Right cardiac atrium (tissue), 5 donors: Measurements from ENCODE around the gene MSH6. TPM values are rescaled to one million over a fixed set of nuclear protein-coding genes. Genes with fewer than 3 reads are reported as not detected.
"Not testable (repeated sequence)": the region's sequence is repeated elsewhere in the genome, so short reads cannot be mapped to it uniquely, and the experiment has no call there.

Source experiments
- ATAC-seq, 2 donors: fragments of 200-7000 bp; cut with Tn5 transposase; one replicate each; pipeline versions ENCODE4 v1.8.0 to v1.9.1; 2020; ENCODE audit warnings: moderate library complexity in 2 of 2, mild to moderate bottlenecking in 1 of 2
- DNase-seq, 3 donors: peaks; one replicate each; pipeline ENCODE4 v3.0.0-alpha.2; 2020
- H3K27ac ChIP-seq: one replicate; pipeline ENCODE4 v1.5.1; 2013; ENCODE audit warnings: mild to moderate bottlenecking, low read length, control low read depth, moderate library complexity
- H3K27me3 ChIP-seq: one replicate; pipeline ENCODE4 v1.6.1; 2013; ENCODE audit not compliant: control insufficient read depth, insufficient read depth
- H3K4me1 ChIP-seq: one replicate; pipeline ENCODE4 v1.6.1; 2013; ENCODE audit warnings: low read length; ENCODE audit not compliant: control insufficient read depth, insufficient read depth
- H3K4me3 ChIP-seq: one replicate; pipeline ENCODE4 v1.5.1; 2013; ENCODE audit warnings: low read length, control low read depth
- H3K9me3 ChIP-seq: one replicate; pipeline ENCODE4 v1.6.1; 2013; ENCODE audit warnings: low read length; ENCODE audit not compliant: control insufficient read depth
- WGBS: extraction: QIAGEN DNeasy Blood & Tissue Kit; methylation state at CpG from one replicate; pipeline ENCODE4 v1.1.7; 2013; 5-methylcytosine and 5-hydroxymethylcytosine counted together
- intact Hi-C, 4 donors: fragments of 100-400 bp; cut with DNase I; formaldehyde crosslinking; loops; one replicate each; pipeline versions ENCODE4 v1.11.0 to v1.14.0; 2022 to 2023
- polyA plus RNA-seq: library from polyadenylated mRNA; stranded (reverse); fragments of 200-250 nt; gene quantifications from one replicate; pipeline ENCODE4 v1.2.3, GENCODE V29; 2013
- total RNA-seq, 4 donors: library from RNA; stranded (reverse); fragmentation: NEBNext Ultra II Directional; extraction: Animal tissue kit (Norgen Biotek cat#: 25700); gene quantifications; one replicate each; pipeline ENCODE4 v1.2.1, GENCODE V29; 2021
- donor health status: healthy with polysubstance abuse.
- donor health status: DM: no; HTN: yes; CAD: no.
- donor health status: DM: no; HTN: no; CAD: no.
- donor health status: DM: no; HTN: yes; CAD: no; lungs with severe emphysema.
- donor health status: DM: yes; HTN: yes; CAD: no.

MSH6 gene
- total and polyA plus RNA-seq, 5 donors, result 6.5 to 26.1 (median 24.4) TPM

DNA sequence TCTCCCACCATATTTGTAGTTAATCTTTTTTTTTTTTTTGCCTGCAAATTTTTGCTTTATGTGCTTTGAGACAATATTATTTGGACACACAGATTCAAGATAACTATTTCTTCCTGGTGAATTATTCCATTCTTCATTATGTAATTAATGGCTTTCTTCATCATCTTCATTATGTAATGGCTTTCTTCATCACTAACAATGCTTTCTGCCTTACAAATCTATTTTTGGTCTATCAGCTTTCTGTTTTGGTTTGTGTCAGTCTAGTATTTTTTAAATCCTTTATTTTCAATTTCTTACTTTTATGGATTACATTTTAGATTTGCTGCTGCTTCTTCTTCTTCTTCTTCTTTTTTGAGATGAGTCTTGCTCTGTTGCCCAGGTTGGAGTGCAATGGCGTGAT is 60.5 kb downstream of the MSH6 start:
- intact Hi-C loops, result no loop called here
- ATAC-seq (no peak), DNase-seq (no peak)
- WGBS, result 98% methylated on average over 1 of the region's 1 CpG
- H3K27ac ChIP-seq, result no peak overlapping the region
- H3K9me3 ChIP-seq, result no peaks in the 10 kb centered on the region
- no peak overlapping the region for H3K4me3 ChIP-seq
- peaks cover 8% of the 10 kb centered on the region for H3K4me1 ChIP-seq
- no peaks in the 10 kb centered on the region for H3K27me3 ChIP-seq

GRCh38 chr2:47844162-47844561 is 61.2 kb downstream of the MSH6 start:
- no peaks in the 10 kb centered on the region for H3K27me3 ChIP-seq
- ATAC-seq (peak; percentile 38 to 43), DNase-seq (no peak)
- WGBS, result 72% methylated on average over 2 of the region's 2 CpGs
- no peak overlapping the region for H3K27ac ChIP-seq
- H3K9me3 ChIP-seq, result no peaks in the 10 kb centered on the region
- intact Hi-C loops, result no loop called here
- no peak overlapping the region for H3K4me3 ChIP-seq
- peaks cover 8% of the 10 kb centered on the region for H3K4me1 ChIP-seq

DNA sequence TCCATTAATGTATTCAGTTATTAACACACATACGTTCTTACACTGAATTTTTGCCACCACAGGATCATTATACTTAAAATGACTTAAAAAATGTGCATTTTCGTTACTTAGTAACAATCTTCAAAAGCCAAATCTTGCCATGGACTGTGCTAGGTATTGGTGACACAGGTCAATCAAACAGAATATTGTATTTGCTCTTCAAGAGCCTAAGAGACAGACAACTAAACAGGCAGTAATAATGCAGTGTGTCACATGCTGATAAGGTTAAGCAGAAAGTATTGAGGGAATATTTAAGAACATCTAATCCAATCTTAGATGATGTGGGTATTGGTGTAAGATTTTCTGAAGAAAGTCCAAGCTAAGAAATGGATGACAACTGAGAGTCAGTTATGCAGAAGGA is 66.4 kb downstream of the MSH6 start:
- intact Hi-C loops, result no loop called here

DNA sequence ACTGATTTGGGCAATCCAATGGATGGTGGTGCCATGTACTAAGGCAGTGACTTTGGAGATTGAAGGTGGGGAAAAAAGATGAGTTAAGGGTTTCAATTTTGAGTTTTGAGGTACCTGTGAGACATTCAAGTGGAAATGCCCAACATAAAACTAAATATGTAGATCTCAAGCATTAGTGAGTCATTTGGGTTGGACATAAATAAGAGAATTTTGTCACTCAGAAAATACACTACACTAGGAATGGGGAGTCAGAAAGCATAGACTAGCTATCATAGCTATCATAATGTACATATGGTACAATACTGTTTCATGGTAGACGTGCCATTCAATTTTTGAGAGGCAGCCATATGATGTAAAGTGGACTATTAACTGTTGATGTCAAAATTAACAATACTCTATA is 67.3 kb downstream of the MSH6 start:
- intact Hi-C loops, result loop anchor here (10.0 kb wide), 3 partner anchors 55 to 565 kb away; partner anchors contain the start of gene FBXO11 (in 2 of the 4)
- DNase-seq (no peak), ATAC-seq (no peak)
- Histone ChIP-seq H3K4me3 (no peak overlapping the region), H3K27ac (no peak overlapping the region), H3K27me3 (no peaks in the 10 kb centered on the region), H3K9me3 (no peaks in the 10 kb centered on the region), H3K4me1 (peaks cover 5% of the 10 kb centered on the region)
- WGBS, result 85% methylated on average over 1 of the region's 1 CpG

More for the DNA sequence above, 66.4 kb downstream of the MSH6 start:
- ATAC-seq, result no peak
- H3K9me3 ChIP-seq, result no peaks in the 10 kb centered on the region
- H3K4me1 ChIP-seq, result peaks cover 3% of the 10 kb centered on the region
- no peak overlapping the region for H3K4me3 ChIP-seq
- WGBS, result 88% methylated on average over 2 of the region's 2 CpGs
- no peaks in the 10 kb centered on the region for H3K27me3 ChIP-seq
- no peak overlapping the region for H3K27ac ChIP-seq
- no peak for DNase-seq

- H3K27ac ChIP-seq, H3K9me3 ChIP-seq, DNase-seq, H3K4me1 ChIP-seq, H3K27me3 ChIP-seq, H3K4me3 ChIP-seq, ATAC-seq: not testable (repeated sequence)
- WGBS, result 79% methylated on average over 8 of the region's 8 CpGs
- intact Hi-C loops, result loop anchor here (10.0 kb wide), 3 partner anchors 52 to 562 kb away; partner anchors contain the start of gene FBXO11 (in 2 of the 4)
These were observed 70.3 kb downstream of the MSH6 start for GRCh38 chr2:47853067-47853777.

Other genes starting within 250 kb of the MSH6 start
- not detected for gene KCNK12, start 212.2 kb upstream of the MSH6 start, total RNA-seq
- gene KCNK12, start 212.2 kb upstream of the MSH6 start, polyA plus RNA-seq, result 0.09 TPM
- 10 to 100 TPM; 39.1 to 45.4 (median 42.1) TPM for gene FBXO11, start 123.4 kb downstream of the MSH6 start, total RNA-seq
- gene FBXO11, start 123.4 kb downstream of the MSH6 start, polyA plus RNA-seq, result 23.4 TPM